C4-2B (cell line): ENCODE measurements around the gene SGIP1.

Source experiments
- H3K27ac ChIP-seq: fragments of 450-650 bp; 2 replicates; pipeline ENCODE4 v1.5.1; 2017
- ZFX ChIP-seq: fragments of 450-650 bp; IDR thresholded peaks from 2 replicates; pipeline ENCODE4 v1.6.1; 2017
- TF ChIP-seq, protein P1 (sequence below): fragments of 450-650 bp; conservative IDR thresholded peaks from 2 replicates; pipeline ENCODE4 v1.5.1; 2017; ENCODE audit warnings: mild to moderate bottlenecking

Gene SGIP1

GRCh38 chr1:66605419-66605997, 71.6 kb downstream of the SGIP1 start:
- TF ChIP-seq, protein P1, sequence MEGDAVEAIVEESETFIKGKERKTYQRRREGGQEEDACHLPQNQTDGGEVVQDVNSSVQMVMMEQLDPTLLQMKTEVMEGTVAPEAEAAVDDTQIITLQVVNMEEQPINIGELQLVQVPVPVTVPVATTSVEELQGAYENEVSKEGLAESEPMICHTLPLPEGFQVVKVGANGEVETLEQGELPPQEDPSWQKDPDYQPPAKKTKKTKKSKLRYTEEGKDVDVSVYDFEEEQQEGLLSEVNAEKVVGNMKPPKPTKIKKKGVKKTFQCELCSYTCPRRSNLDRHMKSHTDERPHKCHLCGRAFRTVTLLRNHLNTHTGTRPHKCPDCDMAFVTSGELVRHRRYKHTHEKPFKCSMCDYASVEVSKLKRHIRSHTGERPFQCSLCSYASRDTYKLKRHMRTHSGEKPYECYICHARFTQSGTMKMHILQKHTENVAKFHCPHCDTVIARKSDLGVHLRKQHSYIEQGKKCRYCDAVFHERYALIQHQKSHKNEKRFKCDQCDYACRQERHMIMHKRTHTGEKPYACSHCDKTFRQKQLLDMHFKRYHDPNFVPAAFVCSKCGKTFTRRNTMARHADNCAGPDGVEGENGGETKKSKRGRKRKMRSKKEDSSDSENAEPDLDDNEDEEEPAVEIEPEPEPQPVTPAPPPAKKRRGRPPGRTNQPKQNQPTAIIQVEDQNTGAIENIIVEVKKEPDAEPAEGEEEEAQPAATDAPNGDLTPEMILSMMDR: no peak
- TF ChIP-seq ZFX: no peak
- no peak overlapping the region for H3K27ac ChIP-seq

DNA sequence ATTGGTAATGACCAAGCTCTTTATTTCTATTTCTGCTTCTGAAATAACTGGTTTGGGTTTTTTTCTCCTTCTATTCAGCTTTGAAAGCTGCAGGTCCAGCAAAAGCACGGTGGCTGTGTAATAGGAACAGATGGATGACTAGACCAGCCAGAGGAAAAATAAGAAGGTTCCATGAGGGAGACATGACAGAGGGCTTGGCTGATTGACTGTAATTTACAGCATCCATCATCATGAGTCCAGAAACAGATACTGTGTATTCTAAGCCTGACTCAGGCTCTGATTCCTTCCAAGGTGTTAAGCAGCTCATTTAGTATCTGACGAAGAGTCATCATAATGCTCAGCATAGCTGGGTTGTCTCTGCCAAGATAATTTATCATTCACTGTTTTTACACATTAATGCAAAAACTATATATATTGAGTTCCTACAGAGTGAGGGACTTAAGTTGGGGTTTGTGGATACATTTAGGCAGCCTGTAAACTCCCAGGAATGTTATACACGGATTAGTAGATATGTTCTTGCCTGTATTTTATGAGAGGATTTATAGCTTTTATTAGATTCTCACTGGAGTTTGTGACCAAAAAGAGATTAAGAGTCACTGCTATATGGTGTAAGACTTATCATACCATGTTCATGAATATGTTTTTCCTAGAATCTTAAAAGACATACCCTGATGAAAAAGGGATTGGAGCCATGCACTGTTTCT, 72.6 kb downstream of the SGIP1 start:
- no peak for TF ChIP-seq ZFX
- TF ChIP-seq, protein P1: no peak
- no peak overlapping the region for H3K27ac ChIP-seq

GRCh38 chr1:66607458-66607857, 73.5 kb downstream of the SGIP1 start:
- TF ChIP-seq, protein P1: peak; percentile 33
- TF ChIP-seq ZFX: no peak
- no peak overlapping the region for H3K27ac ChIP-seq

DNA sequence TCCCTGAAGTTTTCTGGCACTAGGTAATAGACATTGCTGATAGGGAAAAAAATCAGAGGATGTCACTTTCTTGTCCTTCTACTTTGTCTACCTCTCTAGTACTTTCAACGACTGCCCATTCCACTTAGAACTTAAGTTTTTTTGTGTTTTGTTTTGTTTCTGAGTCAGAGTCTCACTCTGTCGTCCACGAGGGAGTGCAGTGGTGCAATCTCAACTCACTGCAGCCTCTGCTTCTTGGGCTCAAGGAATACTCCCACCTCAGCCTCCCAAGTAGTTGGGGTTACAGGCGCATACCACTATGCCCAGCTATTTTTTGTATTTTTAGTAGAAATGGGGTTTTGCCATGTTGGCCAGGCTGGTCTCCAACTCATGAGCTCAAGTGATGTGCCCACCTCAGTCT, 79.2 kb downstream of the SGIP1 start:
- no peak overlapping the region for H3K27ac ChIP-seq
- TF ChIP-seq ZFX: no peak
- TF ChIP-seq, protein P1: no peak

DNA sequence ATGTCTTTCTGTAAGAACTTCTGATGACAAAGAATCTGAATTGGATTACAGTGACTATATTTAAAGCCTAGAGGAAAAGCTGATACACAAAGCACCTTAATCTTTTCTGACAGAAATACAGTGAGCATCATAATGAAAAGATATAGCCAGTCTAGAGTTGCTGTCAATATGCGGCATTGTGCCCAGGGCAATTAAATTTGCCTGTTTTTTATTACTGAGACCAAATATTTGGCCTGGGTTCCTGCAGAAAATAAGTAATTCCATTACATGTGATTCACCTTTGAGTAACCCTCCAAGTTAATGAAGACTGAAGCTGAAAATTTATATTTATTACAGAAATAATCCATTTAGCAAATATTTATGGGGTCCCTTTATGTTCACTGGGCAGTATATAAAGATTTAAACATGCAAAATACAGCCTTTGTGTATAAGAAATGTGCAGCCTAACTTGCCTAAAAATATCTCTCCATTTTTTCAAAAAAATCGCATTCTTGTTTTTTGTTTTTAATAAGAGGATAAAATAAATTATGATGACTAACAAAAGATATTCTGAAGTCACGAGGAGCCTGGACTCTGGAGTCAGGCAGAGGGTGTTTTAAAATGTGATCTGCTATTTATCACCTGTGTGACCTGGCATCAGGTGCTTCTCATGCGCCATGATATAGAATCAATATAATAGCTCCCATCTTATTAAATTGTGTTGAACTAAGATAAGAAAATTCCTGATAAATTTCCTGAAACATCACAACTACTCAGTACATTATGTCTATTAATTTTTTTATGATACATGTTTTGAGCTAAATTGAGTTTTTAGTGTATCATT, 83.6 kb downstream of the SGIP1 start:
- TF ChIP-seq, protein P1: no peak
- no peak for TF ChIP-seq ZFX
- H3K27ac ChIP-seq: no peak overlapping the region

- H3K27ac ChIP-seq: no peak overlapping the region
- TF ChIP-seq, protein P1: no peak
- no peak for TF ChIP-seq ZFX
These were observed 84.4 kb downstream of the SGIP1 start for GRCh38 chr1:66618390-66618789.

DNA sequence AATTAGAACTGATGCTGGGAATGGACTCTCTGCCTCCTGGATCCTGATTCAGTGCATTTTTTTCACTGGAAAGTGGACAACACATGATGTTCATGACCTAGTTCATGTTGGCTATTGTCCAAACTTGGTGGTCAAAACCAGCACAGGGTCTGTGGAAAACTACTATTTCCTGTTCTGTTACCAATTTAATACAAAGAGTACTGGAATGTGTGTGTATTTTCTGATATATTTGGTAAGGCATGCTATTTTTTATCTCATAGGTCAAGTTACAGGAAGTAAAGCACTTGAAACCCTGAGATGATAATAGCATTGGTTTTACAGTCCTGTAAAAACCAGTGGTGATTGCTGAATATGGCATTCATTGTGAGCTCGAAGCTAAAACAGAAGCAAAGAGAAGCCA, 89.9 kb downstream of the SGIP1 start:
- no peak for TF ChIP-seq ZFX
- TF ChIP-seq, protein P1: no peak
- no peak overlapping the region for H3K27ac ChIP-seq
